Medulla oblongata (tissue), 1 donor: ENCODE results near the gene ECE1.

Experiments
- DNase-seq: peaks from one replicate; pipeline ENCODE4 v3.0.0-alpha.2; 2015; ENCODE audit errors: extremely low spot score

Gene ECE1

DNA sequence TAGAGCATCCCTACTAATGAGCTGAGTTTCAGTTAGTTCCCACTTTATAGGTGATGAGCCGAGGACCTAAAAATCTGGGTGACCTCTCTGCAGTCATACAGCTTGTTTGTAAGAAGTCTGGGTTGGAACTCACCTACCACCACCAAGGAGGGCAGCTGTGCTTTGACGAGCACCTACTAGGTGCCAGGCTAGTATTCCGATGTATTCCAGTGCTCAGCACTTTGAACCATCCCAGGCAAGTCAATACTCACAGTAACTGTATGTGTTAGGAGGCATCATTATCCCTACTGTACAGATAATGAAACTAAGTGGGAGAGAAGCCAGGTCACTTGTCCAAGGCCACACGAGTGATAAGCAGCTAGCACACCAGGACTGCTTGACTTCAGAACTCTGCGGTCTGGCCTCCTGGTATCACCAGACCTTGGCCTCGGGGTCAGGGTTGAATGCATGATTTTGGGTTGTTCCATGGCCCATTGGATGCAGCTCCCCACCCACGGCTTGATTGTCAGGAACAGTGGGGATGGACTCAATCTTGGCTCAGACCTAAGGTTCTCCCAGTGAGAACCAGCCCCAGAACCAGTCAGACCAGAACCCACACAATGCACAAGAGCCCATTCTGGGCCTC, 20.7 kb downstream of the ECE1 start:
- DNase-seq = no peak

DNA sequence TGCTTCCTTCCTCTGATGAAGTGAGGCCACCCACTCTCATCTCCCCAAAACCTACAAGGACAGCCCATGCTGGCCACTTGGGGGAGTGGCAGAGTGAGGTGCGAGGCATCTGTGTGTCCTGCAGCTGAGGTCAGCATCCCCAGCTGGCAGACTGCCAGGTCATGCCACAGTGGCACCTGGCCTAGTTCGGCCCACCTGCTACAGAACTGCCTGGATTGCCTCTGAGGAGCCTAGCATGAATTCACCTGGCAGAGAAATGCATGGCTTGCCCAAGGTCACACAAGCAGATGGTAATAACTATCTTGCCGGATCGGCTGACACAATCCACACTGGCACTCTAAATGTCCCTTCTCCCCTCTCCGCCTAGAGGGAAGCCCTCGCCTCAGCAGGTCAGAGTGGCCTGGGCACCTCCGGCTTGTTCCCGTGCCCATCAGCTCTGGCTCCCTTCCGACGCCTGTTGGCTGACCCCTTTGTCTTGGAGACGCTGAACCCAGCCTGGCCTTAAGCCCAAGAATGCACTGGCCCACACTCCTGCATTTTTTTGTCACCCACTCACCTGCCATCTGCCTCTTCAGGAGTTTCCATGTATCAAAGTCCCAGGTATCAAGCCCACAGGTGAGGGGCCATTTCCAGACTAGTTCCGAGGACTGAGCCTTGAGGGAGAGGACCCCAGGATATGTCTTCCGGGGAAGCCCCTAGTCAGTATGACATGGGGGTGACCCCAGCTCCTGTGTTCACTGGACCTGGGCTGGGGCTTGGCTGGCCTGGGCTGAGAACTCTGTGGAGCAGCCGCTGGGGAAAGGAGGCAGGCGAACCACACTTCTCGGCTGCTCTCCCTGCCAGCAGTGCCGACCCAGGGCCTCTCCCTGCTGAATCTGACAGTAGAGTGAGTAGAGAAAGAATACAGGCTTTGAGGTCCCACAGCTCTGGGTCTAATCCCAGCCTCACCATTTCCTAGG, 21.7 kb downstream of the ECE1 start:
- no peak for DNase-seq

DNA sequence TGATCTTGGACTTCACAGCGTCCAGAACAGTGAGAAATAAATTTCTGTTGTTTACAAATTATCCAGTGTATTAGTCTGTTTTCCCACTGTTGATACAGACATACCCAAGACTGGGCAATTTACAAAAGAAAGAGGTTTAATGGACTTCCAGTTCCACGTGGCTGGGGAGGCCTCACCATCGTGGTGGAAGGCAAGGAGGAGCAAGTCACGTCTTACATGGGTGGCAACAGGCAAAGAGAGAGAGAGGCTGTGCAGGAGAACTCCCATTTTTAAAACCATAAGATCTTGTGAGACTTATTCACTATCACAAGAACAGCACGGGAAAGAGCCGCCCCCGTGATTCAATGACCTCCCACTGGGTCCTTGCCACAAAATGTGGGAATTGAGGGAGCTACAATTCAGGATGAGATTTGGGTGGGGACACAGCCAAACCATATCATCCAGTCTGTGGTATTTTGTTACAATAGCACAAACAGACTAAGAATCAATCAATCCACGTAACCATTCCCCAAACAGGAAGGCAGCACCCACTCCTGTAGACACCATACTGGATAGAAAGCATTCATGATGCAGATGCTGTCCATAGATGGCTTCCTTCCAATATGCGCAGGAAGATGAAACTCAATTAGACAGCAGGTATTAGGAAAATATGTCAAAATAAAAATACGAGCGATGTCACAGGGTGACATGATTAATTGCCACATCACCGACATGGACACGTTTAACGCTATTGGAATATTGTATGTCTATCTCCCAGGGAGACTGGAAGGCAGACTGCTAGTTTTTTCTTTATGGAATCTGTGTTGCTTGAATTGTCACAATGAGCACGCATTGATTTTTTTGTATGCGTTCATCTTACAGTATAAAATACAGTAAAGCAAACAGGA, 22.8 kb downstream of the ECE1 start:
- DNase-seq = no peak

DNA sequence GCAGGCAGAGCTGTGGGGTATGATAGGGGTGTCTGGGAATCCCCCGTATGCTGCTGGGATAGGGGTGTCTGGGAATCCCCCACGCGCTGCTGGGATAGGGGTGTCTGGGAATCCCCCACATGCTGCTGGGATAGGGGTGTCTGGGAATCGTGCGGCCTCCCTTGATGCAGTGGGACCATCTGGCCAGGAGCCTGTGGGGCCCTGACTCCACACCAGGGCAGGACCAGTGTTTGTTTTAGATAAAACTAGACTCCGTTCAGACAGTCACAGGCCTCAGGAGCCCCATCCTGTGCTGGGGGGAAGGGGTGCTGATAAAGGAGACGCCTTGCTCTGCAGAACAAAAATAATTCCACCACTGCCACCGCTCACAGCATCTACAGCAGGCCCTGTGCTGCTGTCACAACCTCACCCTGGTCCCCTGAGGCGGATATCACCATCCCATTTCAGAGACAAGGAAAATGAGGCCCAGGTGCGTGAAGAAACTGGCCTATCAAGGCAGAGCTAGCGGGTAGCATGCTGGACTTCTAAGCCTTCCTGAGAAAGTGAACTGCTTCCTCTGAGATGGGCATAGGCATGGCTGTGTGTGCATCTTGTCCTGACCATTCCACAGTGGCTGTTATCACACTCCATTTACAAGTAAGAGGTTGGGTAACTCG, 24.0 kb downstream of the ECE1 start:
- no peak for DNase-seq

DNA sequence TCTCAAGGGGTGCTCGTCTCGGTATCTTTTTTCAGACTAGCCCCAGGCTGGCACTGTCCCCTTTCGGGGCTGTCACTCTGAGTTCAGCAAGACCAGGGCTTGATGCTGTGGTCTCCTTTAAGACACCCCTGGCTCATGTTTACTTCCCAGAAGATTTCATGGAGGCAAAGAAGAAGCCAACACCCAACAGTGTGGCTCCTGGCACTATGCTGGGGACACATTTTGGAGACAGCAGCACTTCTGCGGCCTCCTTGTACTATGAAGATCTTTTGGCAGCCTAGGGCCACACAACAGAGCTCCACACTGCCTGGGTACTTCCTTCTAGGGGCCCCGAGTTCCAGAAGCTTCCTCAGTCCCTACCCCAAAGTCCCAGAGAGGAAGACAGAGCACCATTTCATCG, 24.6 kb downstream of the ECE1 start:
- DNase-seq = no peak

DNA sequence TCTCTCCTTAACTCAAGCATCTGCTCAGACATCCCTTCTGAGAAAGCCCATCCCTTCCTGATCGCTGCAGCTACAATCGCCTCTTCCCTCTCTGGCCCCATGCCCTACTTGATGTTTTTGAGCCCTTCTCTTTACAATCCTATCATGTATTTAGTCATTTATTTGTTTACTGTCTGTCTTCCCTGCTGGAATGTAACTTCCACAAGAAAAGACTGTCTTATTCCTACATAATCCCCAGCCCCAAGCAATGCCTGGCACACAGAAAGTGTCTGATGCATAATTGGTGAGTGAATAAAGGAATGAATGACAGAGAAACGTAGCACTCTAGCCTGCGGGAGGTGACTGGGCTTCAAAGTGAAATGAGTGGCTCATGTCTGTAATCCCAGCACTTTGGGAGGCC, 25.4 kb downstream of the ECE1 start:
- no peak for DNase-seq

DNA sequence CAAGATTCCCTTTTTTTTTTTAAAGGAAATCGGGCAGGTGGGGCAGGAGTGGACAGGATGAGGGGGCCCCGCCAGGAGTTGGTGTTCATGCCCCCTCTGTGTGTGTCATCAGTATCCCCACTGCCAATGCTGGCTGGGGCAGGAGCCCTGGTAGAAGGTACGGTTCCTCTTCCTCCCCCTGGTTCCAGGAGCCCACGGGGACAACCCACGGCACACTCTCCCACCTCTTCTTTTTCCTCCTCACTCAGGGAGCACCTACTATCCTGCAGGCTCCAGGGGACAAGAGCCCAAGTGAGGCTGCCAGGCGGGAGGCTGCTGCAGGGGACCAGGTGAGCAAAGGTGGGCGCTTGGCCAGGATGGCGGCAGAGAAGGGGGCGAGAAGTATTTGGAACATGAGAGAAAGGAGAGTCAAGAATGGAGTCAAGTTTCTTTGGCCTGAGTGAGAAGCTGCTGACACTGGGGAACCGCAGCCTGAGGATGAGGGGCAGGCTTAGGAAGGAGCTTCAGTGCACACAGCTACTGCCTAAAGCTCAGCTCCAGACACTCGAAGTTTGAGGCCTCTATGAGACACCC, 26.5 kb downstream of the ECE1 start:
- no peak for DNase-seq

DNA sequence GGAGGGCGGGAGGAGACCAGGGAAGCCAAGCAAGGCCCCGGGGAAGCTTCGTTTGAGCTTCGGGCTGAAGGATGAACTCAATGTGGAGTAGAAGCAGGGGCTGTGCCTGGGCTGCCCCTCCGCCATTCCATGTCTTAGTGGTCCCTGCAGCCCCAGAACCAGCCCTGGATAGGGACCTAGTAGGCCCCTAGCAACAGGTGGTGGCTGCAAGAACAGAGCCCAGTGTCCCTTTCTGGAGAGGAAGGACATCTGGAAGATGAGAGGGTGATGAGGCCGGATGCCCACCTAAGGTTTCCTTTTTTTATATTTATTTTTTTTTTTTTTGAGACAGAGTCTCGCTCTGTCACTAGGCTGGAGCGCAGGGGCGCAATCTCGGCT, 27.2 kb downstream of the ECE1 start:
- no peak for DNase-seq

DNA sequence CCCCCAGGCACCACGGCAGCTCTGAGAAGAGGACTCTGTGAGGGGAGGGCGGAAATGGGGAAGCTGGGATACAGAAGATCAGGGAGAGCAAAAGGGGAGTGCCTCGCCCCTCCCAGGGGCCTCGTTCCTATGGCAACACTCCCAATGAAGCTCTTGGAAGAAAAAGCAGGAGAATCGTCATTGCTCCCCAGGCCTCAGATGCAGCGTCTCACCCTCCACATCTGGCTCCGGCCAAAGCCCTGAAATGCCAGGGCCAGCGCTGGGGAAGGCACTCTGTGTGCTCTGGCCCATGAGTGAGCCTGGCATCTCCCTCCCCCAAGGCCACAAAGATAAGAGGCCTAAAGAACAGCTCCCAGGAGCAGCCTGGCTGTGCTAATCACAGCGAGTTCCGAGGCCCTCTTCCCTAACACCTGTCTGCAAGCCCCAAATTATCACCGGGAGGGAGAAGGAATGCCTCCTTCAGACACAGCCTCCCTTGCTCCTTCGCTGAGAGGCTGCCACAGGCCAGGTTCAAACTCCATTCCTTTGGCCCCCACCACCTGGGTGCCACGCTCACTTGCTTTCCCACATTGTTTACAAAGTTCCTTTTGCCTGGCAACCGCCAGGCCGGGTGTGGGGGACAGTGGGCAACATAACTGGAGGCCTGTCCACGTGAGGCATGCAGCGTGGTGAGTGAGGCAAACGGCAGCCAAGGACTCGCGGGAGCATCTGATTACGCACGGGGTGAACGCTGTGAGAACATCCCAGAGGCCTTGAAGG, 27.8 kb downstream of the ECE1 start:
- DNase-seq = peak; percentile 51

DNA sequence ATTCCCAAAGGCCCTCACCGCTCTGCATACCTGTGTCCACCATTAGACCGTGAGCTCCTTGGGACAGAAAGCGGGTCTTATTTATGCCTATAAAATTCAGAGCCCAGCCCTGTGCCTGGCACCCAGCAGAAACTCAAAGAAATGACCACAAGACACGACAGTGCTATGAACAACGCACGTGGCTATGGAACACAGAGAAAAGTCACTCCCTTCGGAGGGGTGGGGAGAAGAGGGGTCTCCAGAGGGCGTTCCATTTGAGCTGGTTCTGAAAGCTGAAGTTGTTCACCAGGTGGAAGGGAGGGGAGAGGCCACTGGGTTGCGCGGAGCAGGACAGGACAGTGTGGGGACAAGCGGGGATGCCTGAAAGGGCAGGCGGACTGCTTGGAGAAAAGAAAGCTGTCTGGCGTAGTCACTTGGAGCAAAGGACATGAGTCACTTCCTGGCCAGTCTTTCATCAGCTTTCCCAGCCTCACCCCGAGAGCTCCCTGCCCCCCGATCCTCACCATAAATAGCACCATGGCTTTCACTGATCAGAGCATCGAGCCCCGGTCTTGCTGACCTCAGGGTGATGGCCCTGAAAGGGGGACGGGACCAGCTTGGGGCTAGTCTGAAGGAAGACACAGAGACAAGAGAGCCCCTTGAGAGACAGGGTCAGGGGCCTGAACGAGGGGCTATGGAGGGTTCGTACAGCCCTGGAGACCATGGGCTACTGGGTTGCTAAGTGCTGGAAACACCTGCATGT, 28.5 kb downstream of the ECE1 start:
- peak; percentile 41 for DNase-seq

DNA sequence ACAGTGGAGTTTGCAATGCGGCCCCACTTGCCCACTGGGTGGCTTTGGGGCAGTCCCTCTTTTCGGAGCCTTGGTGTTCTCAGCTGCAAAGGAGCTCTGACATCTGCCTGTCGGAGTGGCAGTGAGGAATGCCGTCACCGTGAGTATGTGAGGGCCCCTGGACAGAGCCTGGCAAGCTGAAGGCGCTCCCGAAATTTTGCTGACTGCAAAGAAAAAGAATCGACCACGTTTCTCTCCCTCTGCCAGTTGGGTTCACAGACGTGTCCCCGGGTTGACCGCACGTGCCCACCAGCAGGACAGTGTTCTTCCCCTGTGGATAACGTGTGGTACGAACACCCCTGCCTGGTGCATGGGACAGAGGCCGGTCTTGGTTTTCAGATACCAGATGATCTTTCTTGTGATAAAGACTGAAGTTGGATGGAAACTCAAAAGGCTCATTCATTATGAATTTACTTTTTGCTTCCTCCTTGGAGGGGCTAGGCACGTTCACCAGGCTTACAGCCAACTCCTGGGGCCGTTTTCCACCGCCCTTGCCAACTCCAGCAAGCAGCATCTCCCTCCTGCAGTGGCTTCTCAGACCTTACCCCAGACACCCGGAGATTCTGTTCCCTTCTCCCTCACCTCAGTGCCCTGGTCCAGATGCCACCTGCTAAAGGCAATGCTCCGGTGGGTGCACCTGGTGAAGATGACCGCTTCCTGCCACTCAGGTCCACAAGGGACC, 29.7 kb downstream of the ECE1 start:
- DNase-seq = no peak

DNA sequence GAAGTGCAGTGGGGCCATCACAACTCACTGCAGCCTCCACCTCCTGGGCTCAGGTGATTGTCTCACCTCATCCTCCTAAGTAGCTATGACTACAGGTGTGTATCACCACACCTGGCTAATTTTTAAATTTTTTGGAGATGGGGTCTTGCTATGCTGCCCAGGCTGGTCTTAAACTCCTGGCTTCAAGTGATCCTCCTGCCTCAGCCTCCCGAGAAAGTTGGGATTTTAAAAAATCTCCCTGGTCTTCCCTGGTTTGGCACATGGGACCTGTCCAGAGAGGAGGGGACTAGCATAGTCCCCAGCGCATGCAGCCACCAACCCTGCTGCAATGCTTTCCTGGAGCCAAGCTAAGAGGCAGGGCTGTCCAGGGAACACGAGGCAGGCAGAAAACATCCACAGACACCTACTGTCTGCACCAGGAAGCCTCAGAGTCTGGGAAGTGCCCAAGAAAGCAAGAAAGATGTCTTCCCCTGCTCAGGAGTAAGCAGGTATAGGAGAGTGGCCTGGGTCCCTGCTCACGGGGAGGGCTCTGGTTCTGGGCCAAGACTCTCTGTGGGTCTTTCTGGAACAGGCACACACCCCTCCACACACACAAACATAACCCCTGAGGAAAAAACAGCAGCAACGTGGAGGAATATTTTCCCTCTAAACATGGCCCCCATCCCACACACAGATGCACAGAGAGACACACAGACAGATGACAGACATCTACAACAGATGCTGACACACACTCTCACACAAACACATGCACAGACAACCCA, 30.8 kb downstream of the ECE1 start:
- DNase-seq = no peak

DNA sequence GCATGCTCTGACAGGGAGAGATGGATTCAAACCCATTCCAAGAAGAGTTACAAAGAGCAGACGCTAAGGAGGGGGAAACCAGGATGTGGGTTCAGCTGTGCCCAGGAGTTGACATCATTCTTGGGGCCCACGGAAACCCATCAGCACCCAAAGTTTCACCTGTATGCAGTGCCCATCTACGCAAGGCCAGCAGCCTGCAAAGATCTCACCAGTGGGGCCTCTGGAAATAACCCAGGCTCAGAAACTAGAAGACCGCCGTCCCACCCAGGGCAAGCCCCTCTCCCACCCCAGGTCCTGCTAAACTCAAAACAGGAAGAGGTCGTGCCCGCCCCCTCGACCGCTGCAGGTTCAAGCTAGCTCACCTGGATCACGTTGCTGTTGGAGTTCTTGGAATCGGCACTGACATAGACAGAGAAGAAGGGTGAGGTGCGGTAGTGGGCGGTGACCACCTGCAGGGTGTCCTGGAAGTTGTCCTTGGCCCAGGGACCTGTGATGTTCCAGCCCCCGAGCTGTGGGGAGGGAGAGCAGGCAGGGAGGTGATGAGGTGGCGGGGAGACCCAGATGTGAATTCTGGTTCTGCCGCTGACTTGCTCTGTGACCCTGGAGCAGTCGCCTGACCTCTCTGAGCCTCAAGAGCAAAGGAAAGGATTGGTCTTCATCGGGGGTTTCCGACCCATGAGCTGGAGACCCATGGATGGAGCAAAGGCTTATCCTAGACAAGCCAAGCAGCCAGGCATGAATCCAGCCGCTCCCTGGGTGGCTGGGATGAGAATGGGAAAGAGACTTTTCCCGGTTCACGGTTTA, 31.7 kb downstream of the ECE1 start:
- DNase-seq = no peak

DNA sequence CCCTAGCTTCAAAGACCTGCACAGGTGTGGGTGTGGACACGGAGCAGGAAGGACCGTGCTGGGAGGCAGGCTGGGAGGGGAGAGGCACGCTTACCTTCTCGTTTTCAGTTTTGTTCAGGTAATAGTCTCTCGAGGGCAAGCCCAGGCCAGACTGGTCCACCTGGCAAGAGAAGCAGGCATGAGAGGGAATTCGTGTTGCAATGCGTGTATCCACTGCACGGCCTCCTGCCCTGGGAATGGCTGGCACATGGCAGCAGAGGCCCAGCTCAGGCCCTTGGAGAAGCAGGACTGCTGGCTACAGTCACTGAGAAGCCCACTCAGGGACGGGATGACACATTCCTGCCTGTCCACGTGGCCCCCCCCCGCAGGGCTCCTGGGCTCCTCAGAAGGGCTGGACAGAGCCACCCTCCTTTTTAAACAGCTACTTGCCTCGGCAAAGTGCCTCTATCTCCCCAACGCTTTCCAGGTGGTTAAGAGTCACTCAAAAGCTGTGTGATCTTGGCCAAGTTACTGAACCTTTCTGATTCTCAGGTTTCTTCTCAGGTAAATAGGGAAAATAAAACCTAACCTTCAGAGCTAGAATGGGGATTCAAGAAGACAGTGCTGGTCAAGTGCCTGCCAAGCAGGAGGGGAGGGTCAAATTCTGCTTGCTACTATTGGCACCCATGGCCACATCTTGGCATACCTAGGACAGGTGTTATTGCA, 32.7 kb downstream of the ECE1 start:
- DNase-seq = no peak

DNA sequence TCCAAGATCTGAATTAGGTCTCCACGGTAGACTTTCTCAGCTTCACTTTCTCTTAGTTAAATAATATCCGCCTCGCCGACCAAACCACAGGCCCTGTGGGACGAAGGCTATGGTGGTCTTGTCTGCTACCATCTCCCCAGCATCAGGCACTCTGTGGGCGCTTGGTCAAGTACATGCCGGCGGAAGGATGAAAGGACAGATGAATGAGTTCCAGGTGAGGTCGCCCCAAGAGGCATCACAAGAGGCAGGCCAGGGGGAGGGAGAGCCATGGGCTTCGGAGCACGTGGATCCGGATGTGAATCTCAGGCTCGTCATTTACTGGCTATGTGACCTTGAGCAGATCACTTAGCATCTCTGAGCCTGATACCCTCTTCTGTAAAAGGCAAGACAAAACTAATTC, 33.5 kb downstream of the ECE1 start:
- no peak for DNase-seq

DNA sequence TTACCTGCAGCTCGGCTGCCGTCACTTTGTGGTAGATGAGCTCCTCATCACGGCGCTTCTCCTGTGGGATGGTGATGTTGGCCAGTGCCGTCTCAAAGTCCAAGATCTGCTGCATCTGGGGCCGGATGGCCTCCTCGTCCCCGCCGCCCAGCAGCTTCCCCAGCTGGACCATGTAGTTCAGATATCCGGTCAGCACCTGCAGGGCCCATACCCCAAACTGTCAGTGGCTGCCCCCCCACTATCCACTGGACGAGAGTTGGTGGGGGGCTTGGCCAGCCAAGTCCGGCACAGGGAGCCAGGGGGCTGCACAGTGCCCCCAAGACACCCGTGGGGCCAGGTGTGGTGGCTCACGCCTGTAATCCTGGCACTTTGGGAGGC, 34.3 kb downstream of the ECE1 start:
- no peak for DNase-seq

DNA sequence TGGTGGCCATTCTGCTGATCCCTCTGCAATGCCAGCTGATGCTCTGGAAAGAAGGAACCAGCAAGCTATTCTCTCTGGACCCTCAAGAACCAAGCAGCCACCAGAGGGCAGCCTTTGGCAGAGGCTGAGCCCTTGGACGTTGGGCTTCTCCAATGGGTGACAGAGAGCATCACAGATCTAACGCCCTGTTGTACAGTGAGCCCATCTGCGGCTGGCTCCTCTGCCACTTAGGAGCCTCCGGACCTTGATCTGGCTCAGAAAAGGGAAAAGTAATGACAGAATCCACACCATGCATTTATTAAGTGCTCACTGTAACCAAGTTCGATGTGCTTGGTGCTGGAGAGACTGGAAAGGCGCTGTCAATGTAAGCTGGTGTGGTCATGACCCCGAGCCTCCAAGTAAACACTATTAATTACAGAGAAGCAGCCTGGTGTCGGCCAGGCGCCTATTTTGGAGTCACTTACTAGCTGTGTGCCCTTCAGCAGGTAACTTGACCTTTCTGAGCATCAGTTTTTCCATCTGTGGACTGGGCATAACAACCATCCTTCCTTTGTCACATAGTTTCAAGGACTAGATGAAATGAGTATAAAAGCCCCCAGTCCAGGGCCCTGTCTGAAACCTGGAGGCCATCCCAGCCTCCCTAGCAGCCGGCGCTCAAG, 34.9 kb downstream of the ECE1 start:
- peak; percentile 97 for DNase-seq
